OCI-LY7 (cell line): ENCODE data around the gene MAP1A. TPM values are rescaled to one million over a fixed set of nuclear protein-coding genes. Genes with fewer than 3 reads are reported as not detected.
A peak's percentile ranks its signal among the peaks of the same experiment; 100 is the strongest.

ENCODE experiments used
- BruUV-seq: library from RNA; stranded (reverse); fragments of 400-500 nt; replicated peaks from 2 replicates; lab custom pipeline; 2021; lab: Mats Ljungman, UMichigan
- CTCF ChIA-PET: fragments of 300-600 bp; sonication (Branson Sonifier 250); formaldehyde crosslinking; loops from one replicate; lab custom pipeline; 2022; ENCODE audit warnings: antibody characterized with exemption; ENCODE audit not compliant: unreplicated experiment; lab: Charles Lee
- POLR2A ChIA-PET: fragments of 300-600 bp; sonication (Branson Sonifier 250); formaldehyde crosslinking; loops from one replicate; lab custom pipeline; 2022; ENCODE audit warnings: antibody characterized with exemption; lab: Charles Lee
- DNase-seq: peaks from one replicate; pipeline ENCODE4 v3.0.0-alpha.2; 2015; ENCODE audit warnings: low spot score
- H2AFZ ChIP-seq: fragments of 200-600 bp; sonication (generic), shearing (Covaris generic); 2 replicates; pipeline ENCODE4 v1.6.1; 2014; ENCODE audit warnings: mild to moderate bottlenecking, antibody characterized with exemption, low read length, moderate library complexity
- H3K27ac ChIP-seq: fragments of 200-600 bp; sonication (generic); 2 replicates; pipeline ENCODE4 v1.5.1; 2014; ENCODE audit warnings: mixed run types, low read depth, mild to moderate bottlenecking, moderate library complexity, low read length, inconsistent platforms; ENCODE audit not compliant: poor library complexity, severe bottlenecking
- H3K36me3 ChIP-seq: fragments of 200-600 bp; sonication (generic); 2 replicates; pipeline ENCODE4 v1.6.1; 2014; ENCODE audit warnings: mild to moderate bottlenecking, antibody characterized with exemption, low read length, moderate library complexity, mixed read lengths; ENCODE audit not compliant: insufficient read depth
- H3K4me1 ChIP-seq: fragments of 200-600 bp; sonication (generic); 2 replicates; pipeline ENCODE4 v1.5.1; 2014; ENCODE audit warnings: mild to moderate bottlenecking, low read length; ENCODE audit not compliant: insufficient read depth, poor library complexity, severe bottlenecking
- H3K4me2 ChIP-seq: fragments of 200-600 bp; sonication (generic); 2 replicates; pipeline ENCODE4 v1.6.1; 2014; ENCODE audit warnings: mild to moderate bottlenecking, low read length
- H3K4me3 ChIP-seq: fragments of 200-600 bp; sonication (generic); 2 replicates; pipeline ENCODE4 v1.5.1; 2014; ENCODE audit warnings: mild to moderate bottlenecking, low read depth, low read length; ENCODE audit not compliant: poor library complexity, severe bottlenecking
- H3K79me2 ChIP-seq: fragments of 200-600 bp; sonication (generic); 2 replicates; pipeline ENCODE4 v1.6.1; 2016; ENCODE audit warnings: low read depth, mild to moderate bottlenecking, low read length, moderate library complexity, mixed read lengths; ENCODE audit not compliant: insufficient read depth
- H3K9me2 ChIP-seq: fragments of 200-600 bp; sonication (generic); 2 replicates; pipeline ENCODE4 v1.6.1; 2016; ENCODE audit warnings: mild to moderate bottlenecking, low read length, mixed read lengths; ENCODE audit not compliant: insufficient read depth
- H3K9me3 ChIP-seq: fragments of 200-600 bp; sonication (generic); 2 replicates; pipeline ENCODE4 v1.6.1; 2014; ENCODE audit warnings: mild to moderate bottlenecking, mixed run types, low read length, mixed read lengths
- H4K20me1 ChIP-seq: fragments of 200-600 bp; sonication (generic); 2 replicates; pipeline ENCODE4 v1.6.1; 2014; ENCODE audit warnings: mild to moderate bottlenecking, antibody characterized with exemption, low read length, moderate library complexity, mixed read lengths; ENCODE audit not compliant: insufficient read depth
- EZH2phosphoT487 ChIP-seq: fragments of 200-600 bp; sonication (generic); IDR thresholded peaks from 2 replicates; pipeline ENCODE4 v1.6.1; 2018; ENCODE audit warnings: low read depth, borderline replicate concordance, mild to moderate bottlenecking, mixed run types, antibody characterized with exemption, low read length, moderate library complexity, mixed read lengths
- intact Hi-C: fragments of 100-400 bp; cut with micrococcal nuclease; formaldehyde crosslinking; loops from one replicate; pipeline ENCODE4 v1.10.0; 2022; ENCODE audit not compliant: unreplicated experiment
- total RNA-seq, 2 experiments: library from RNA; depleted of rRNA in 1 of 2; stranded (reverse); fragments of >200 nt in 1 of 2; shearing (Covaris generic) in 1 of 2; gene quantifications; 2 replicates each; pipeline ENCODE4 v1.2.3, GENCODE V29; 2014 to 2022
- TF ChIP-seq, protein P1 (sequence below): fragments of 200-600 bp; sonication (generic); conservative IDR thresholded peaks from 2 replicates; pipeline ENCODE4 v1.5.1; 2014; ENCODE audit warnings: mild to moderate bottlenecking, antibody characterized with exemption, low read length, moderate library complexity, mixed read lengths

The MAP1A gene
- total RNA-seq, 2 experiments from 2014 or later, result 3.3 to 3.8 TPM

DNA sequence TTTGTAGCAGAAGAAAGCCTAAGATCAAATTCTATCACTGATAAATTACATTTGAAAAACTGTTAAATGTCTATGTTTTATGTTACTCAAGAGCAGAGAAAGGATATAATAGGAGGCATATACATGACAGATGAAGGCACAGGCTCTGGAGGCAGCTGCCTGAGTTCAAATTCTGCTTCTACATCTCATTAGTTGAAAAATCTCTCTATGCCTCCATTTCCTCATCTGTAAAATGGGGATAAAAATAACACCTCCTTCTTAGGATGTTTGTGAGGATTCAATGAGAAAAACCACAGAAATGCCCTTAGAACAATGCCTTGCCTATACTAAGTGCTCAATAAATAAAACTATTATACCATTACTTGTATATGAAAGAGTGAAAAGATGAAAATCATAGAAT, 45.4 kb upstream of the MAP1A start:
- intact Hi-C loops, result no loop called here
- Histone ChIP-seq H3K36me3 (peaks cover 90% of the 10 kb centered on the region), H2AFZ (no peak overlapping the region), H3K27ac (no peak overlapping the region), H3K4me3 (no peak overlapping the region), H3K9me3 (no peaks in the 10 kb centered on the region), H3K79me2 (no peaks in the 10 kb centered on the region), H4K20me1 (no peaks in the 10 kb centered on the region), H3K4me1 (no peaks in the 10 kb centered on the region), H3K9me2 (no peaks in the 10 kb centered on the region; the same call in 1 of the 2 replicates), H3K4me2 (no peak overlapping the region)
- BruUV-seq, result no TSS peak
- ChIA-PET CTCF (no interaction called here), POLR2A (interaction anchor here (0.6 kb wide), 1 partner anchor 152 kb away, joined by 5 read pairs; no protein-coding TSS in a partner anchor)
- TF ChIP-seq, protein P1, sequence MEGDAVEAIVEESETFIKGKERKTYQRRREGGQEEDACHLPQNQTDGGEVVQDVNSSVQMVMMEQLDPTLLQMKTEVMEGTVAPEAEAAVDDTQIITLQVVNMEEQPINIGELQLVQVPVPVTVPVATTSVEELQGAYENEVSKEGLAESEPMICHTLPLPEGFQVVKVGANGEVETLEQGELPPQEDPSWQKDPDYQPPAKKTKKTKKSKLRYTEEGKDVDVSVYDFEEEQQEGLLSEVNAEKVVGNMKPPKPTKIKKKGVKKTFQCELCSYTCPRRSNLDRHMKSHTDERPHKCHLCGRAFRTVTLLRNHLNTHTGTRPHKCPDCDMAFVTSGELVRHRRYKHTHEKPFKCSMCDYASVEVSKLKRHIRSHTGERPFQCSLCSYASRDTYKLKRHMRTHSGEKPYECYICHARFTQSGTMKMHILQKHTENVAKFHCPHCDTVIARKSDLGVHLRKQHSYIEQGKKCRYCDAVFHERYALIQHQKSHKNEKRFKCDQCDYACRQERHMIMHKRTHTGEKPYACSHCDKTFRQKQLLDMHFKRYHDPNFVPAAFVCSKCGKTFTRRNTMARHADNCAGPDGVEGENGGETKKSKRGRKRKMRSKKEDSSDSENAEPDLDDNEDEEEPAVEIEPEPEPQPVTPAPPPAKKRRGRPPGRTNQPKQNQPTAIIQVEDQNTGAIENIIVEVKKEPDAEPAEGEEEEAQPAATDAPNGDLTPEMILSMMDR, result no peak
- no peak for TF ChIP-seq EZH2phosphoT487
- DNase-seq, result no peak

DNA sequence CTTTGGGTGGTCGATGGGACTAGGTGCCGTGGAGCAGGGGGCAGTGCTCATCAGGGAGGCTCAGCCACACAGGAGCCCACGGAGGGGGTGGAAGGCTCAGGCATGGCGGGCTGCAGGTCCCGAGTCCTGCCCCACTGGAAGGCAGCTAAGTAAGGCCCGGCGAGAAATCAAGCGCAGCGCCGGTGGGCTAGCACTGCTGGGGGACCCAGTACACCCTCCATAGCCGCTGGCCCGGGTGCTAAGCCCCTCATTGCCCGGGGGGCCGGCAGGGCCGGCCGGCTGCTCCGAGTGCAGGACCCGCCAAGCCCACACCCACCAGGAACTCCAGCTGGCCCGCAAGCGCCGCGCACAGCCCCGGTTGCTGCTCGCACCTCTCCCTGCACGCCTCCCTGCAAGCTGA, 43.5 kb upstream of the MAP1A start:
- no peak overlapping the region for H3K27ac ChIP-seq
- no peak overlapping the region for H3K4me2 ChIP-seq
- CTCF ChIA-PET, result no interaction called here
- peaks cover 89% of the 10 kb centered on the region for H3K36me3 ChIP-seq
- no peaks in the 10 kb centered on the region for H3K4me1 ChIP-seq
- POLR2A ChIA-PET, result no interaction called here
- no peaks in the 10 kb centered on the region for H4K20me1 ChIP-seq
- intact Hi-C loops, result no loop called here
- H3K9me2 ChIP-seq, result no peaks in the 10 kb centered on the region; the same call in 1 of the 2 replicates
- no TSS peak for BruUV-seq
- no peak overlapping the region for H2AFZ ChIP-seq
- DNase-seq, result no peak
- H3K9me3 ChIP-seq, result no peaks in the 10 kb centered on the region
- no peaks in the 10 kb centered on the region for H3K79me2 ChIP-seq
- TF ChIP-seq EZH2phosphoT487, result no peak
- TF ChIP-seq, protein P1, result no peak
- H3K4me3 ChIP-seq, result no peak overlapping the region

DNA sequence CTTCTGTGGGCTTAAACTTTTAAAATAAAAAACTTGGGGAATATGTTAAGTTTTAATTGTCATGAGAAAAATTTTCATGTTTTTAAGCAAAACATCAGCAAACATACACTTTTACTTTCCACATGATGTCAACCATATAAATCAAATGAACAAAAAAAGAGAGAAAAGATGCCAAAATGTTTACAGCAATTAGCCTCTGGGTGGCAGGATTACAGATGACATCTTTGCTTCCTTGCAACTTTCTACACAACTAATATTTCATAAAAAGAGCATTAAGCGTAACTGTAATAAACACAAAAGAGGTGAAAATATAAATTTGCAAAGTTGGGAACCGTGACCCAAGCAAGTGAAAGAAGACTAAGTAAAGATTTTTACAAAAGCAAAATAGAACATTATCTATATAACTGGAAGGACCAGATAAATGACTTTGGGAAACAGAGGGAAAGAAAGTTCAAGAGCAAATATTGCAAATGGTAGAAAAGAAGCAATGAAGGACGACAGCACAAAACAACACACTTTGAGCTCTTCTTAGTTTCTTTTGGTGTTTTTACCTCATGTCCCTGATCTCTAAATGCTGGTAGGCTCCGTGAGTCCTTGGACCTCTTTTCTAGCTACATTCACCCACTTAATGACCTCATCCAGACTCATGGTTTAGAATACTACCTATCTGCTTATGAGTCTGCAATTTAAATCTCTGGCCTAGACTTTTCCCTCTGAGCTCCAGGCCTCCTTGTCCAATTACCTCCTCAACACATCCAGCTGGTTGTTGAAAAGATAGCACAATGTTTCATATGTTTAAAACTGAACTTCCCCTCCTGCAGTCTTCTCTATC, 33.9 kb upstream of the MAP1A start:
- no peak overlapping the region for H3K27ac ChIP-seq
- no peak overlapping the region for H2AFZ ChIP-seq
- ChIA-PET CTCF (no interaction called here), POLR2A (no interaction called here)
- H3K9me3 ChIP-seq, result no peaks in the 10 kb centered on the region
- TF ChIP-seq, protein P1, result peak; percentile 87
- TF ChIP-seq EZH2phosphoT487, result no peak
- no peaks in the 10 kb centered on the region for H3K9me2 ChIP-seq
- H4K20me1 ChIP-seq, result no peaks in the 10 kb centered on the region
- peaks cover 67% of the 10 kb centered on the region for H3K36me3 ChIP-seq
- H3K4me1 ChIP-seq, result no peaks in the 10 kb centered on the region
- peak; percentile 45 for DNase-seq
- H3K4me3 ChIP-seq, result no peak overlapping the region
- no peaks in the 10 kb centered on the region for H3K79me2 ChIP-seq
- intact Hi-C loops, result no loop called here
- H3K4me2 ChIP-seq, result no peak overlapping the region
- BruUV-seq, result no TSS peak
